Measurements from ENCODE around the gene PUSL1.

The PUSL1 gene
- 16.1 to 19.4 (median 18.4) reads per million in 3 donors for total RNA-seq

- Histone ChIP-seq H3K27ac (ENCODE audit: insufficient read depth, low read length, poor library complexity, severe bottlenecking) (peak within 1 kb of the TSS; percentile 81), H3K27me3 (replicated peaks; ENCODE audit: control insufficient read depth, insufficient read depth, low read length, poor library complexity, severe bottlenecking) (no peaks in the 10 kb centered on the region), H3K9me3 (ENCODE audit: control insufficient read depth, low read length) (no peaks in the 10 kb centered on the region), H3K4me3 (ENCODE audit: insufficient read depth, low read depth, low read length, poor library complexity, severe bottlenecking) (peak within 1 kb of the TSS; percentile 84), H3K4me1 (ENCODE audit: control insufficient read depth, insufficient read depth, low read length, poor library complexity, severe bottlenecking) (peaks cover 35% of the 10 kb centered on the region), H3K36me3 (ENCODE audit: control insufficient read depth, insufficient read depth, low read length) (peaks cover 27% of the 10 kb centered on the region)
- DNase-seq: peak; percentile 85 to 87 (median 85)
Measured at GRCh38 chr1:1307923-1308755, at the start of gene PUSL1, which contains the start of gene ACAP3. PUSL1 (plus strand) TSS chr1:1308597; CDS start chr1:1308644, 47 bp downstream. ACAP3 (minus strand) TSS chr1:1307930; CDS start chr1:1307815, 115 bp downstream.

GRCh38 chr1:1259119-1259488 is 49.3 kb upstream of the PUSL1 start:
- no peaks in the 10 kb centered on the region for H3K9me3 ChIP-seq (ENCODE audit: control insufficient read depth, low read length)
- peaks cover 56% of the 10 kb centered on the region for H3K36me3 ChIP-seq (ENCODE audit: control insufficient read depth, insufficient read depth, low read length)
- H3K27ac ChIP-seq (ENCODE audit: insufficient read depth, low read length, poor library complexity, severe bottlenecking): no peak overlapping the region
- H3K4me1 ChIP-seq (ENCODE audit: control insufficient read depth, insufficient read depth, low read length, poor library complexity, severe bottlenecking): peaks cover 4% of the 10 kb centered on the region
- no peak overlapping the region for H3K4me3 ChIP-seq (ENCODE audit: insufficient read depth, low read depth, low read length, poor library complexity, severe bottlenecking)
- no peaks in the 10 kb centered on the region for H3K27me3 ChIP-seq (replicated peaks; ENCODE audit: control insufficient read depth, insufficient read depth, low read length, poor library complexity, severe bottlenecking)
- no peak for DNase-seq

GRCh38 chr1:1259540-1259939 is 48.9 kb upstream of the PUSL1 start:
- Histone ChIP-seq H3K9me3 (ENCODE audit: control insufficient read depth, low read length) (no peaks in the 10 kb centered on the region), H3K4me3 (ENCODE audit: insufficient read depth, low read depth, low read length, poor library complexity, severe bottlenecking) (no peak overlapping the region), H3K4me1 (ENCODE audit: control insufficient read depth, insufficient read depth, low read length, poor library complexity, severe bottlenecking) (peaks cover 4% of the 10 kb centered on the region), H3K27me3 (replicated peaks; ENCODE audit: control insufficient read depth, insufficient read depth, low read length, poor library complexity, severe bottlenecking) (no peaks in the 10 kb centered on the region), H3K36me3 (ENCODE audit: control insufficient read depth, insufficient read depth, low read length) (peaks cover 58% of the 10 kb centered on the region), H3K27ac (ENCODE audit: insufficient read depth, low read length, poor library complexity, severe bottlenecking) (no peak overlapping the region)
- no peak for DNase-seq

- Histone ChIP-seq H3K4me1 (ENCODE audit: control insufficient read depth, insufficient read depth, low read length, poor library complexity, severe bottlenecking) (peaks cover 4% of the 10 kb centered on the region), H3K4me3 (ENCODE audit: insufficient read depth, low read depth, low read length, poor library complexity, severe bottlenecking) (no peak overlapping the region), H3K36me3 (ENCODE audit: control insufficient read depth, insufficient read depth, low read length) (peaks cover 57% of the 10 kb centered on the region), H3K27ac (ENCODE audit: insufficient read depth, low read length, poor library complexity, severe bottlenecking) (no peak overlapping the region), H3K27me3 (replicated peaks; ENCODE audit: control insufficient read depth, insufficient read depth, low read length, poor library complexity, severe bottlenecking) (no peaks in the 10 kb centered on the region), H3K9me3 (ENCODE audit: control insufficient read depth, low read length) (no peaks in the 10 kb centered on the region)
- DNase-seq: no peak
Measured at GRCh38 chr1:1259951-1260600, 48.3 kb upstream of the PUSL1 start.

GRCh38 chr1:1260843-1261560 is 47.4 kb upstream of the PUSL1 start:
- no peak overlapping the region for H3K4me3 ChIP-seq (ENCODE audit: insufficient read depth, low read depth, low read length, poor library complexity, severe bottlenecking)
- DNase-seq: no peak
- H3K27me3 ChIP-seq (replicated peaks; ENCODE audit: control insufficient read depth, insufficient read depth, low read length, poor library complexity, severe bottlenecking): no peaks in the 10 kb centered on the region
- H3K27ac ChIP-seq (ENCODE audit: insufficient read depth, low read length, poor library complexity, severe bottlenecking): peak overlapping the region; percentile 0
- H3K36me3 ChIP-seq (ENCODE audit: control insufficient read depth, insufficient read depth, low read length): peaks cover 50% of the 10 kb centered on the region
- peaks cover 4% of the 10 kb centered on the region for H3K4me1 ChIP-seq (ENCODE audit: control insufficient read depth, insufficient read depth, low read length, poor library complexity, severe bottlenecking)
- H3K9me3 ChIP-seq (ENCODE audit: control insufficient read depth, low read length): no peaks in the 10 kb centered on the region

- no peaks in the 10 kb centered on the region for H3K27me3 ChIP-seq (replicated peaks; ENCODE audit: control insufficient read depth, insufficient read depth, low read length, poor library complexity, severe bottlenecking)
- peaks cover 42% of the 10 kb centered on the region for H3K36me3 ChIP-seq (ENCODE audit: control insufficient read depth, insufficient read depth, low read length)
- H3K4me1 ChIP-seq (ENCODE audit: control insufficient read depth, insufficient read depth, low read length, poor library complexity, severe bottlenecking): peaks cover 4% of the 10 kb centered on the region
- H3K4me3 ChIP-seq (ENCODE audit: insufficient read depth, low read depth, low read length, poor library complexity, severe bottlenecking): no peak overlapping the region
- no peak overlapping the region for H3K27ac ChIP-seq (ENCODE audit: insufficient read depth, low read length, poor library complexity, severe bottlenecking)
- H3K9me3 ChIP-seq (ENCODE audit: control insufficient read depth, low read length): no peaks in the 10 kb centered on the region
- DNase-seq: no peak
Measured at GRCh38 chr1:1262071-1262470, 46.3 kb upstream of the PUSL1 start.

- peaks cover 45% of the 10 kb centered on the region for H3K36me3 ChIP-seq (ENCODE audit: control insufficient read depth, insufficient read depth, low read length)
Measured at GRCh38 chr1:1262758-1263157, 45.6 kb upstream of the PUSL1 start.

GRCh38 chr1:1264026-1264425 is 44.4 kb upstream of the PUSL1 start:
- no peak for DNase-seq
- peaks cover 52% of the 10 kb centered on the region for H3K36me3 ChIP-seq (ENCODE audit: control insufficient read depth, insufficient read depth, low read length)
- no peak overlapping the region for H3K4me3 ChIP-seq (ENCODE audit: insufficient read depth, low read depth, low read length, poor library complexity, severe bottlenecking)
- H3K9me3 ChIP-seq (ENCODE audit: control insufficient read depth, low read length): no peaks in the 10 kb centered on the region
- no peak overlapping the region for H3K27ac ChIP-seq (ENCODE audit: insufficient read depth, low read length, poor library complexity, severe bottlenecking)
- H3K27me3 ChIP-seq (replicated peaks; ENCODE audit: control insufficient read depth, insufficient read depth, low read length, poor library complexity, severe bottlenecking): no peaks in the 10 kb centered on the region
- H3K4me1 ChIP-seq (ENCODE audit: control insufficient read depth, insufficient read depth, low read length, poor library complexity, severe bottlenecking): peaks cover 4% of the 10 kb centered on the region

More at GRCh38 chr1:1262758-1263157, 45.6 kb upstream of the PUSL1 start:
- Histone ChIP-seq H3K4me3 (ENCODE audit: insufficient read depth, low read depth, low read length, poor library complexity, severe bottlenecking) (no peak overlapping the region), H3K27me3 (replicated peaks; ENCODE audit: control insufficient read depth, insufficient read depth, low read length, poor library complexity, severe bottlenecking) (no peaks in the 10 kb centered on the region), H3K4me1 (ENCODE audit: control insufficient read depth, insufficient read depth, low read length, poor library complexity, severe bottlenecking) (peaks cover 4% of the 10 kb centered on the region), H3K9me3 (ENCODE audit: control insufficient read depth, low read length) (no peaks in the 10 kb centered on the region), H3K27ac (ENCODE audit: insufficient read depth, low read length, poor library complexity, severe bottlenecking) (no peak overlapping the region)
- no peak for DNase-seq

GRCh38 chr1:1264868-1265272 is 43.5 kb upstream of the PUSL1 start:
- no peak overlapping the region for H3K4me3 ChIP-seq (ENCODE audit: insufficient read depth, low read depth, low read length, poor library complexity, severe bottlenecking)
- H3K36me3 ChIP-seq (ENCODE audit: control insufficient read depth, insufficient read depth, low read length): peaks cover 47% of the 10 kb centered on the region
- H3K27ac ChIP-seq (ENCODE audit: insufficient read depth, low read length, poor library complexity, severe bottlenecking): no peak overlapping the region
- no peaks in the 10 kb centered on the region for H3K27me3 ChIP-seq (replicated peaks; ENCODE audit: control insufficient read depth, insufficient read depth, low read length, poor library complexity, severe bottlenecking)
- peaks cover 4% of the 10 kb centered on the region for H3K4me1 ChIP-seq (ENCODE audit: control insufficient read depth, insufficient read depth, low read length, poor library complexity, severe bottlenecking)
- DNase-seq: no peak
- no peaks in the 10 kb centered on the region for H3K9me3 ChIP-seq (ENCODE audit: control insufficient read depth, low read length)

Data from effector memory CD4-positive, alpha-beta T cell (primary cell).